Measurements from ENCODE around the gene AP2A2.

AP2A2 gene

DNA sequence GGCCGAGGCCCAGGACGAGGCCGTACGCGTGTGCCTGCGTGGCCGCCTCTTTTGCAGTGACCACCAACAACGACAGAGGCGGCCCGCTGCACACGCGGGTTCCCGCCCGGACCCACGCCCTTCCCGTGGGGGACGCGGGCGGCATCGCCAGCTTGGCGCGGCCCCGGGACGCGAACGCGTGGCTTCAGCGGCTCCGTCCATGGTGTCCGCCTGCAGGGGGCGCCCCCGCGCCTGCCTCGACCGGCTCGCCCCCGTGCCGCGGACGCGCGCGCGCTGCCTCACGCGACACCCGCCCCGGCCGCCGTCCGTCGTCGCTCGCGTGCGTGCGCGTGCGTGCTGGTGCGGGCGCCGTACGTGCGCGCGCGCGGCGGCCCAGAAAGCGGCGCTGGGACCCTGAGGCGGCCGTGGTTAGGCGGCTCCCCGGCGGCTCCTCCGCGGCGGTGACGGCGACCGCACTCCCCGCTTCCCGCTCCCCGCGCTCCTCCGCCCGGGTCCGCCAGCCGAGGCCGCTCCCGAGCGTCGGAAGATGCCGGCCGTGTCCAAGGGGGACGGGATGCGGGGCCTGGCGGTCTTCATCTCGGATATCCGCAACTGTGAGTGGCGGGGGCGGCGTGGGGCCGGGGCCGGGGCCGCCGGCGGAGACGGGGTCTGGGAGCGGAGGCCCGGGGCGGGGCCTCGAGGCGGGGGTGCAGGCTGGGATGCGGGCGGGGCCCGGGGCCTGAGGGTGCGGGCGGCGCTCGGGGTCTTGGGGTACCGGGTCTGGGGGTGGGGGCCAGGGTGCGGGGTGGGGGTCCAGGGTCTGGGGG lies at the start of gene AP2A2:
TSS of gene AP2A2 (plus strand) at position 375 of the 806 bp plus-strand sequence. CDS start at position 527, 152 bp downstream.
- DNase-seq (ENCODE audit: low read depth): peak; percentile 88

DNA sequence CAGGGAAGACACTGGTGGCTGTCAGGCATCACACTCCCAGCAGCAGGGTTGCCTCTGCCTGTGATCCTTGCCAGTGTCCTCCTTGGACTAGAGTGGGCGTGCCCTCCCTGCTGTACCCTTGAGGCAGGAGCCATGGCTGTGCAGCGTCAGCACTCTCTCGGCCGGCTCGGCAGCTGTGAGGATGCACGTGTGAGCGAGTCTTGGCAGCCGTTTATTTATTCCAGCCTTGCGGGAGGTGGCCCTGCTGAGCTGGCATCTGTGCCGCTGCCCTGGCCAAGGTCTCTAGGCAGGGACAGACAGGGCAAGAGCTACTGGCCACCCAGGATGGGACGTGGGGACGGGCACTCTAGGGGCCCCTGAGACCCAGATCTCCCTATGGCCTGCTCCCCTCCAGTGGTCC lies 49.1 kb upstream of the AP2A2 start:
- DNase-seq (ENCODE audit: low read depth): no peak

DNA sequence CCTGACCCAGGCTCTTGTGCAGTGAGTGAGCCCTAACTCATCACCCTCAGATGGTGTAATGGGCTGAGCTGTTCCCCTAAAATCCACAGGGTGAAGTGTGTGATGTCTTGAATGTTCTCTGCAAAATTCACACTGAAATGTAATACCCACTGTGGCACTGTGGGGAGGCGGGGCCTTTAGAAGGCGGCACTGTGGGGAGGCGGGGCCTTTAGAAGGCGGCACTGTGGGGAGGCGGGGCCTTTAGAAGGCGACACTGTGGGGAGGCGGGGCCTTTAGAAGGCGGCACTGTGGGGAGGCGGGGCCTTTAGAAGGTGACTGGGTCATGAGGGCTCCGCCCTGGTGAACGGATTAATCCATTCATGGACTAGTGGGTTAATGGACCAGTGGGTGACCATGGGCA lies 48.1 kb upstream of the AP2A2 start:
- DNase-seq (ENCODE audit: low read depth): peak; percentile 20

DNA sequence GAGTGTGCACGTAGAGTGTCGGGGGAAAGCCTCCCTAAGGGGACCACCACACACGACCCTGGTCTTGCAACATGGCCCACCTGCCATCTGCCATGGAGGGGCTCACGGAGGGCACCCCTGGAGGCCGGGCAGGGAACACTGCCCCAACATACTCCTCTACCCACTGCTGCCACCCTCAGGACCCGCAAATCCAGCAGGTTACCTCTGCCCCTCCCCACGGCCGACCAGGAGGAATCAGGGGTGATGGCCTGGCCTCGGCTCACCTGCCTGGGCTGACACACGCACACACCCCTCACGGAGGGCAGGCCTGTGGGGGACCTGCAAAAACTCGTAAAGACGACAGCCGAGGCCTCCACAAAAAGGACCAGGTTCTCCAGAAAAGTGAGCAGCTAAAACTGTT lies 45.2 kb upstream of the AP2A2 start:
- no peak for DNase-seq (ENCODE audit: low read depth)

DNA sequence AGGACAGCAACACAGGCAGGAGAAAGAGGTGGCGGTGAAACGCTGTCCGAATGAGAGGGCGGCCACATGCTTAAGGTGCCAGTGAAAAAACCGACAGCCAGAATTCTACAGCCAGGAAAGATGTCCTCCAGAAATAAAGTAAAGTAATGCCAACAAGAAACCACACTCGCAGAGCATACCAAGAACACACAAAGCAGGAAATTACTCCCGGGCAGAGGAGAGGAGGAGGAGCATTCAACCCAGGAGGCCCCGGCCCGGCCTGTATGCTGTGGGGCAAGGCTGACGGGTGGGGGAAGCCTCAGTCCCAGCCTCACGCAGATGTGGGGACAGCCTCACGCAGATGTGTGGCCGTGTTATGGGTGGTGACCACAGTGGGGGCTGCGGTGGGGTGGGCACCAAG lies 43.1 kb upstream of the AP2A2 start:
- no peak for DNase-seq (ENCODE audit: low read depth)

DNA sequence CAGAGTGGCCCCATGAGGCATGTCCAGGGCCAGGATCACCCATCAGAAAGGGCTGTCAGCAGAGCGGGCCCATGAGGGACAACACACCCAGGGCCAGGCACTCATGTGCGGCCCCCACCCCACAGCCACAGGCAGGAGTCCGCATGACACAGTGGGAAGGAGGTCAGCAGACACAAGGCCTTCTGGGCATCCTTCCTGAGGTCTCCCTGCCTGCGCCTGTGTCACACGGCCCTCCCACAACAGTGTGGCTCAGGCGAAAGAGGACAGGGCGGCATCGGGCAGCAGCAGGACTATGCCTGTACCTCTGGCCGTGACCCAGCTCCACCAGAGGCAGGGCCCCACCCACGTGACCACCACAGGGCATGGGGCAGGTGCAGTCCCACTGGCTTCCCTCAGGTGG lies 42.1 kb upstream of the AP2A2 start:
- no peak for DNase-seq (ENCODE audit: low read depth)

DNA sequence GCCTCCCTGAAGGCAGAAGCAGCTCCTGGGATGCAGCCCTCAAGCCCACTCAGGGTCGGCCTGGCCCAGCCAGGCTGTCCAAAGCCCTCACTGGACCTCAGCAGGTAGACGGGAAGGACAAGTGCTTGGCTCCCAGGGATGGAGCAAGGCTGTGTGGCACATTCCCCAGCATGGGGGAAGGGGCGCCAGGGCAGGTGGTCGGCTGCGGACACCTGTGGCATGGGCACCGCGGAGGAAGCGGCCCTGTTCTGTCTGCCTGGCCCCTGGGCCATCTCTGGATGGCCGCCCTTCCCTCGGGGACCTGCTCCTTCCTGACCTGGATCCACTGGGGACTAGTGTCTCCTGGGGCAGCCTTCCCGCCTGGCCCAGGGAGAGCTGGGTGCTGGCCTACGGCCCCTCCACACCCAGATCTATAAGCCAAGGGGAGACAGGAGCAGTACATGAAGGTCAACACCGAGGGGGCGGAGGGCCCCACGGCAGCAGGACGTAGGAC lies 41.0 kb upstream of the AP2A2 start:
- no peak for DNase-seq (ENCODE audit: low read depth)

GRCh38 chr11:886568-886967 lies 39.1 kb upstream of the AP2A2 start:
- no peak for DNase-seq (ENCODE audit: low read depth)

DNA sequence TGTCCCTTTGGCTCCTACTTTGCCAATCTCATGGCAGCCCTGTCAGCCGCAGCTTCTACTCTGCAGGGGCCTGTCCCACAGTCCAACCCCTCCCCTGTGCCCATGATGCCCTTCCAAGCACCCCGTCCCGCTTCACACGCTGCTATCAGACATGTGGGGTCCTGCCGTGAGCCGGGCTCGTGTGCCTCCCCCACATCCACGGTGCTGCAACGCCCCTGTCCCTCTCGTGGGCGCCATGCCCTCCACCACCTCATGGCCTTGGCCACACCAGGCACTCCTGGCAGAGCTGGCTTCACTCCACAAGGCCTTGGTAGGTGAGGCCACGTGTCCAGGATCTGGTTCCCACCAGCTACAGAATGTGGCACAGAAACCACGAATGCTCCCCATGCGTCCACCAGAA lies 38.1 kb upstream of the AP2A2 start:
- DNase-seq (ENCODE audit: low read depth): no peak

DNA sequence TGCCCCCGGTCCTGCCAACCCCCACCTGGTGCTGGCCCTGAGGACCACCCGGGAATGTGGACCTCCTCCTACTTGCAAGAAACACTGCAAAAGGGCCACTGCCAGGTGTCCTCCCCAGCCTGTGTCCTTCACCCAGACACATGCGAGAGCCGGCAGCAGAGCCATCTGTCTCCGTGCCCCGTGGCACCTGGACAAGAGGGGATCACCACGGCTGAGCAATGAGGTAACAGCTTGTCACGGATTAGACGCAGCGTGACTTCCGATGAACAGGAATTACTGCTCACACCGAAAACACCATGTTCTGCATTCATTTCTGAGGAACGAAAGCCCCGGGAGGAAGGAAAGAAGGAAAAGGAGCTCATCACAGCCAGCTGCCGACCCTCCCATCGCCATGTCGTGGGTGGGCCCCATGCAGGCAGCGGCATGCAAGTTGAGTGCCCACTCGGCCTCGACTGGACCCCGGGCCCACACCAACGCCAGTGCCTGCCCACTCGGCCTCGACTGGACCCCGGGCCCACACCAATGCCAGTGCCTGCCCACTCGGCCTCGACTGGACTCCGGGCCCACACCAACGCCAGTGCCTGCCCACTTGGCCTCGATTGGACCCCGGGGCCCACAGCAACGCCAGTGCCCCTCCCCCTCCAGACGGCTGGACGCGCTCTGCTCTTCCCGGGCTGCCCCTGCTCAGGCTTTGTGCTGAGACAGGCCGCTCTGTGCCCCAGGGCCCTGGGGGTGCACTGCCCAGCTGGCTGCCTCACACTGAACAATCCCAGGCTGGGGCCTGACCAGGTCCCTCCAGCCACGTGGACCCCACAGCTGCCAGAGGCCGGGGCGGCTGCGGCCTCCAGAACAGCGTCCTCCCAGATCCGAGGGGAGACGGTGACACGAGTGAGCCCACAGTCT lies 37.1 kb upstream of the AP2A2 start:
- DNase-seq (ENCODE audit: low read depth): no peak

DNA sequence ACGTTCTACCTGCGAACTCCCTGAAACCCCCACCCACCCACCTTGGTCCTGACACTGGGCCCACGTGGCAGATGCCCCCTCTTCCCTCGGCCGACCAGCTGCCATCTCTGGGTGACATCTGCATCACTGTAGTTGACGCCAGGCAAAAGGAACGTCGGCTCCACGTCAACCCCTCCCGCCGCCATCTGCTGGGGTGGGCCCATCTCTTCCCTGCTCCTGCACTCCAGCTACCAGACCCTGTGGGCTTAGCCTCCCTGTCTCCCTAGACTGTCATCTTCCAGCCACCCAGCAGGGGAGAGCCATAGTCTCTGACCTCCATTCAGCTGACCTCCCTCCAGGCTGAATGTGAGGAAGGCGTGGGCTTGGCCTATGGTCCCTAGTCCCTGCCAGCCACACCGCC lies 36.4 kb upstream of the AP2A2 start:
- DNase-seq (ENCODE audit: low read depth): no peak

GRCh38 chr11:889687-890475 lies 35.8 kb upstream of the AP2A2 start:
- DNase-seq (ENCODE audit: low read depth): no peak

DNA sequence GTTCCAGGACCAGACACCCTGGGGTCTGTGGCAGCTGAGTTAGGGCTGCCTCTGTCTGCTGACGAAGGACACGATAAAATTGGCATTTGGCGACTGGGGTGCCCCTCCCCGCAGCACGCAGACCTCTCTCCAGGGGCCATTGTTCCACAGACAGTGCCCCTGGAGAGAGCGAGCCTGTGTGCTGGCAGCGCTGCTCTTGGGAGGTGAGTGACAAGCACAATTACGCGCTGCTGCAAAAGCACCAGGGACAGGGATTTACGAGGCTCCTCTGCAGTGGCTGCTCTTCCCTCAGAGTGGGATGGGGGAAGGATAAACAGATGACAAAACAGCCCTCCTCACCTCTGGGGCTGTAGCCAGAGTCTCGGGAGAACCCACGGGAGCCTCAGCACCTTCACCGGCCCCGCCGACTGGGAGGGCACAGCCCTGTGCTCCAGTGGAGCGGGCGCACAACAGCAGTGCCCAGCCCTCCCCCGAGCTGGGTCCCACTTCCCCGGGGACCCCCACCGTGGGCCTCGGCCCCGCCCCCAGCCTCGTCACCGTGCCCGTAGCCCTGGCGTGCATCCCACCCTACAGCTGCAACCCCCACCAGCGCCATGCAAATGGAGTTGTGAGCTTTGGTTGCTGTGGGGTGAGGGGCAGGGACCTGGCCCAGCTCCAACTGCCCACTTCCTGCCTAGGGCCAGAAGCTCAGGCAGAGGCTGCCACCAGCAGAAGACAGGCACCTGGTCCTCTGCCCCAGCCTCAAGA lies 34.7 kb upstream of the AP2A2 start:
- no peak for DNase-seq (ENCODE audit: low read depth)

DNA sequence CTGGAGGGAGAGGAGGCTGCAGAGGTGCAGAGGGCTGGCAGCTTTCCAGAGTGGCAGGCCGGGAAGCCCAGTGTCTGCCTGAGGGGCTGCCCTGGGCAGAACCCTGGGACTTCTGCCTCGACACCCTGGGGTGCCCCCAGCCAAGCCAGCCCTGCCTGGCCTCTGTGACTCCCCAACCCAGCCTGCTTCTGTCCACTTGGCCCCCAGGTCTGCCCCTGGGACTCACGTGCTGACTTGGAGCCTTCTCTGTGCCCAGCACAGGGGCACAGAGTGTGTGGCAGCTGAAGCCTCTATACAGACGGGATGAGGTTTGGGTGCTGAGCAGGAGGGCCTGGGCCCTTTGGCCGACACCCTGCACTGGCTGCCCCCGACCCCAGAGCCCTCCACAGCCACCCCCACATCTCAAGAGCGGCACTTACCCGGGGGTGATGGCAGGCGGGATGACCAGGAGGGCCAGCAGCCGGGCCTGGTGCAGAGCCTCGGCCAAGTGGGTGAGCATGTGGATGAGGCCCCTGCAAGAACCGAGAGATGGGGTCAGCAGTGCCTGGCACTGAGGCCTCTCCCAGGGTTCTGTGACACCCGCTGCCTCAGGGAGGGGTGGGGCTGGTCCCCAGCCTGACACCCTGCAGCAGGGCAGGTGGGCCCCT lies 32.5 kb upstream of the AP2A2 start:
- no peak for DNase-seq (ENCODE audit: low read depth)

GRCh38 chr11:894575-895201 lies 31.0 kb upstream of the AP2A2 start:
- DNase-seq (ENCODE audit: low read depth): no peak

DNA sequence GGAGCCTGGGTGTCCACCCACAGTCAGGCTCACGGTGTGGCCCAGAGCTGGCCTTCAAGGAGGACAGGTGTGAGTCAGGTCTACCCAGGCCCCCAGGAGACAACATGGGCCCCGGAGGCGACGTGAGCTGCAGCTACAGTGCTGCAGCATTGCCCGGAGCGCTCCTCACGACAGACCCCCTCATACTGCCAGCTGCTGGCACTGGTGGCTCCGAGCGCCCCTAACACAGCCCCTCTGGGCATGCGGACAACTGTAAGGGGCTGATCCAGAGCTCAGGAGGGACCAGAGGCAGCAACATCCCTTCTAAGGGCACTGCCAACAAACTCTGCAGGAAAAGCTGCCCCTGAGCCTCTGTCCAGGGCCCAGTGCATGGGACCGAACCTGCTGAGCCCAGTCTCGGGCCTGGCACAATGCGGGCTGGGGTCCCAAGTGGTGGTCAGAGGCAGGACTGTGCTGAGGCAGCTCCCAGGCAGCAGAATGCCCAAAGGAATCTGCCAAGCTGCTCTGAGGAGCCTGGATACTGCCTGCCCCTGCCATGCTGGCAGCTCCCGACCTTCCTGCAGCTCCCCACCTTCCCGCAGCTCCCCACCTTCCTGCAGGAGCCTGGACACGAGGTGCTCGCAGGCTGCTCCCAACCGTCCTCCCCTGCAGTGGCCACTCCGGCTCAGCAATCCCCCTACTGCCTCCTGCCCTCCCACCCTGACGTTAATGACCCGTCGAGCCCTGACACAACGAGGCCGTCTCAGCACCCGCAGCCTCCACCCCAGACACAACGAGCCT lies 30.1 kb upstream of the AP2A2 start:
- DNase-seq (ENCODE audit: low read depth): no peak

- DNase-seq (ENCODE audit: low read depth): no peak
Measured at GRCh38 chr11:897253-898142, 28.2 kb upstream of the AP2A2 start.

DNA sequence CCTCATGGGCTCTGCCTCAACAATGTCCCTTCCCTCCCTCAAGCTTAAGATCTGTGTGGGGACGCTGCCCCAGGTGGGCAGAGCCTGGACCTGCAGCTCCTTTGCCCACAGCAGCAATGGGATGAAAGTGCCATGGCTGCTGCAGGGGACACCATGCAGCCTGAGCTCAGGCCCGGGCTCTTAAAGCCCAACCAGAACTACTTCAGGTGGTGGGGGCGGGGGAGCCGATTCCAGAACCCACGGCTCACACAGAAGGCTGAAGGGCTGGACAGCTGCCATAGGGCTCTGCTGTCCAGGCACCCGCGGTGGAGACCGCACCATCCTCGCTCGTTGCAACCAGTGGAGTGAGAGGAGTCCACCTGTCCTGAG lies 27.5 kb upstream of the AP2A2 start:
- no peak for DNase-seq (ENCODE audit: low read depth)

Data from activated T-cell treated with anti-CD3 and anti-CD28 coated beads for 24 hours (primary cell).